HUDEP-2 (cell line): ENCODE measurements around the gene SERINC1.
A peak's percentile ranks its signal among the peaks of the same experiment; 100 is the strongest.

Source experiments
- DNase-seq, 76 experiments: peaks; one replicate each; lab custom pipeline; 2025; ENCODE audit not compliant: unreplicated experiment in 76 of 76; lab: John Stamatoyannopoulos, UW

The SERINC1 gene

DNA sequence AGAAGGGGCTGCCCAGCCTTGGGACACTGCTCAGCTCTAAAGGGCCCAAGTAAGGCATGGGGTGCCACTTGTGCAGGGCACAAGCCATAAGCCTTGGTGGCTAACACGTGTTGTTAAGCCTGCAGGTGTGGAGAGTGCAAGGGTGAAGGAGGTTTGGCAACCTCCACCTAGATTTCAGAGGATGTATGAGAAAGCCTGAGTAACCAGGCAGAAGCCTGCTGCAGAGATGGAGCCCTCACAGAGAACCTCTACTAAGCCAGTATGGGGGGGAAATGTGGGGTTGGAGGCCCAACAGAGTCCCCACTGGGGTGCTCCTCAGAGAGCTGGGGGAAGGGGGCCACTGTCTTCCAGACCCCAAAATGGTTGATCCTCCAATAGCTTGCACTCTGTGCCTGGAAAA is 32.6 kb downstream of the SERINC1 start:
- no peak for DNase-seq

DNA sequence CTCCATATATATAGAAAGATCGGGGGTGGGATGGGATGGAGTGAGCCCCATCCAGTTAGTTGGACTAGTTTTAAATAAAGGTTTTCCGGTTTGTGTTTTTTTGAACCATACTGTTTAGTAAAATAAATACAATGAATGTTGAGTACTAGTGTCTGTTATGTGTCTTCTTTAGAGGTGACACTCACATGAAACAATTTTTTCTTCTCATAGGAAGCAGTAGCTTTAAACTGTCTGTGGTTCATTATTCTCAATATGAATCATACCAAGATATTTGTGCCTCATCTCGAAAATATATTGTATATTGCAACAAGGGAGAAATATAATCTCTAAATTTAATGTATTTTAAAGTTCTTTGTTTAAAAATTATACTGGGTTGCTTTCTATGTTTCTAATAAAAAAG is 38.8 kb downstream of the SERINC1 start:
- DNase-seq = no peak

DNA sequence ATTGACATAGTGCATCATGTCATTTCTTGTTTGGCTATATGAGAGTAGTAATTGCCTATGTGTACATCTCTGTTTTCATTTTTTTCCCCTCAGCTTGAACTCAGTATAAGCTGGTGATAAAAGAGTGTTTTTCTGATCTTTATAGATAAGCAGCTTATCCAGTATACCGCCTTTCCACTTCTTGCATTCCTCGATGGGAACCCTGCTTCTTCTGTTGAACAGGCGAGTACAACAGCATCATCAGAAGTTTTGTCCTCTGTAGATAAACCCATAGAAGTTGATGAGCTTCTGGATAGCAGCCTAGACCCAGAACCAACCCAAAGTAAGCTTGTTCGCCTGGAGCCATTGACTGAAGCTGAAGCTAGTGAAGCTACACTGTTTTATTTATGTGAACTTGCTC is 39.8 kb downstream of the SERINC1 start:
- DNase-seq = peak in 57 of 76 experiments; percentile 3 to 84 (median 50)

DNA sequence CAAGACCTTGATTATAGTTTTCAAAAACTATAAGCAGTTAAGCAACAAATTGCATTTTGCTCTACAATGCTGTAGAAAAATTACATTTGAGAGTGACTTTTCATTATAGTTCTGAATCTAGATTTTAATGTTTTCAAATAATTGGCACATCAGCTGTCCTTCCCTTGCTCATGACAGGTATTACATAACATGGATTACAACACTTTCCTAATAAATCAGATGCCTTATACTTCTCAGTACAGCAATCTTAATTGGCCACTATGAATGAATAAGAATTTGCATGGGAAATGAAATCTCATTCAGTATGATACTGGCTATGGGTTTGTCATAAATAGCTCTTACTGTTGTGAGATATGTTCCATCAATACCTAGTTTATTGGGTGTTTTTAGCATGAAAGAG is 42.3 kb downstream of the SERINC1 start:
- no peak for DNase-seq

DNA sequence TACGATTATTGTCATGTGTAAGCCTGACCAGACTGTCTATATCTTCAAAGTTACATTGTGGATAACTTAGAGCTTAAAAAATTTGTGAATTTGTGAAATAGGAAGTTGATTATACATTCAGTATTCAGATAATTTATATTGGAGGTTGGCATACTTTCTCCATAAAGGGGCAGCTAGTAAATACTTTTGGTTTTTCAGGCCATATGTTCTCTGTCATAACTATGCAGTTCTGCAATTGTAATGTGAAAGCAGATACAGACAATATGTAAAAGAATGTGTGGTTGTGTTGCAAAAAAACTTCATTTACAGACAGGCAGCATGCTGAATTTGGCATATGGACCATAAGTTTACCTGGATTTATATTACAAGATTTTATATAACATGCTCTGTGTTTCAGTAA is 42.8 kb downstream of the SERINC1 start:
- DNase-seq = no peak

DNA sequence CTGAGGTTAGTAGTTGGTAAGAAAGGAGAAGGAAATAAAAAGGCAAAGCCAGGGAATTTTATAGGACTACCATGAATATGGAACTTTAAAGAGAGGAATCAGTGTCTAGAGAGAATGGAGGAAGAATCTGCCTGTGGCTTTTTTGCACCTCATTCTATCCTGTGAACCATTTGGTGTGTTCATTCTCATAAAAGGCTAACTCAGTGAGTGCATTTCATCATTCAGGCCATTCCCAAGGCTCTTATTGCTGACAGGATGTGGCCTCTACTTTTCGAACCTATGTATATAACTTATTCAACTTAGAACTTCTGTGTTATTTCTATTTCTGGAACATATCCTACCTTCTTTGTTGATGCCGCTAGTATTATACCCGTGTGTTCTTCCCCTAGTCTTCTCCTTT is 45.0 kb downstream of the SERINC1 start:
- DNase-seq = no peak

DNA sequence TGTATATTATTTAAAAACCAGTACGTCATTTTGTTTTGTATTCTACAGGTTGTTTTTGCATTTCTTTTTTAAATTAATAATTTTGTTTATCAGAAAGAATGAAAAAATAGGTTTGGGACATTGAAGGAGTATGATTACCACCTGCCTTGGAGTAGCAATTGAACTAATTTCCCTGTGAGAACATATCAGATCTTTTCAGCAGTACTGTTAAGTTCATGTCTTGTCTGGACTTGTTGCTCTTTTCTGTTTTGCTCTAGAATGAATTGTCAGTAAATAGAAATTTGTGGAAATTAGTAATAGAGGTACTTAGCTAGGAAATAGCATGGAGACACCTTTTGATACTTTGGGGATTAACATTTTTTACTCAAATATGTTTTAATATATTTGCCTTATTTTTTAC is 47.9 kb downstream of the SERINC1 start:
- no peak for DNase-seq

DNA sequence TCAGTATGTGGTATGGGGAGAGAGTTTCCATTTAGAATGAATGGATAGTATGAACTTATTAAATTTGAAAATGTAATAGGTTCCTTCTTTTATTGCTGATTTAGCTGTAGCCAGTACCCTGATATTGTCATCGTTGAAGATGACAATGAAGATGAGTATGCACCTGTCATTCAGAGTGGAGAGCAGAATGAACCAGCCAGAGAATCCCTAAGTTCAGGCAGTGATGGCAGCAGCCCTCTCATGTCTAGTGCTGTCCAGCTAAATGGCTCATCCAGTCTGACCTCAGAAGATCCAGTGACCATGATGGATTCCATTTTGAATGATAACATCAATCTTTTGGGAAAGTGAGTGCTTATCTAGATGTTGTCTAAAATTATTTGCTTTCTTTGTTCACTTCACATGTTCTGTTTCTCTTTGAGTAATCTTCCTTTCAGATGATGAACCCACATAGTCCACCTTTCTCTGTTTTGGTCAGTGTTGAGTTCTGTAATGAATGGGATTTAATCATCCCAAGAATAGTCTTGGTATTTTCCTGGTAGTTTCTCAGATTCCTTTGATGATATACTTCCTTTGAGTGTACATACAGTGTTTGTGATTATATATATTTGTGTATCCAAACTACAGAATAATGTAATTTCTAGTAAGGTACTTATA is 48.9 kb downstream of the SERINC1 start:
- no peak for DNase-seq

DNA sequence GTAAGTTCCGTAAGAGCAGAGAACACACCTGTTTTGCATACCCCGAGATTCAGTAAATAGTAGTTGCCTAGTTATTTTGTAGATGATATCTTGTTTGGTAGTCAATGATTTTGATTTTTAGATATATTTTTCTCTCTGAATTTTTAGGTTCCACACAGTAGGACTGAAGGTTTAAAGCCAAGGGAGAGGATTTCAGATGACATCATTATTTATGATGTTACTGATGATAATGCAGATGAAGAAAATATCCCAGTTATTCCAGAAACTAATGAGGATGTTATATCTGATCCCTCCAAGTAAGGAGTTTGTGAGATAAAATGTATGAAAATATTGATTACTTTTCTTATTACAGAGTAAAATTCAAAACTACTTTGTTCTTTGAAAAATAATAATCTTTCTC is 49.6 kb downstream of the SERINC1 start:
- DNase-seq = no peak

DNA sequence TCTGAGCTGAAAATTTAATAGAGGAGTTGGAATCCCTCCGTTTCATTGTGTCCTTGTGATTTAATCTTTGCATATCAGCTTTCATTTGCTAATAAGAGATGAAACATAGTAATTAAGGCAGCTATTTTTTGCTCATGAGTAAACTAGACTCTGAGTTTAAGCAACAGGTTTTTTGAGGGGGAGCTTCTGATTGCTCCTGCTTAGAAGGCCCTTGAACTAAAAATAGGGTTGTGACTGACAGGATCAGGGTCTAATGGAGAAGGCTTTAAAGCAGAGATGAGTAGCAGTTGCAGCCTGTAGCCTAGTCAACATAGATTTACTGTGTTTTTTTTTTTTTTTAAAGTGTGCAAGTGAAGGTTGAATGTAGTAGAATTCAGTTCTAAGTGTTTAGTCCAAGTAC is 54.8 kb downstream of the SERINC1 start:
- no peak for DNase-seq

DNA sequence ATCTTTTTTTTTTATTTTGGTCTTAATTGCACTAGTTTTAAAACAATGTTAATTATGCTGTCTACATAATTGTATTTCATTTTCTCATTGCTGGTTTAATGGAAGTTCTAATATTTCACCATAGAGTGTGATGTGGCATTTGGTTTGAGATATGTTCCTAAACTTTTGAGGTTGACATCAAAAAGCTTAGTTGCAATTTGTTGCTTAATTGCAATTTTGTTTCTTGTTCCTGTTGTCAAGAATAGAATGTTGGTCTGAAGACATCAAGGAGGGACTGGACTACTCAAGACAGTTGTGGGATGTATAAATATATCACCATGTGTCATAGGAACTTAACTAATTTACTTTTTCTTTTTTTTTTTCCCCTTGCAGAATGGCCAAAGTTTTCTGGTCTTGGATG is 59.6 kb downstream of the SERINC1 start:
- no peak for DNase-seq

DNA sequence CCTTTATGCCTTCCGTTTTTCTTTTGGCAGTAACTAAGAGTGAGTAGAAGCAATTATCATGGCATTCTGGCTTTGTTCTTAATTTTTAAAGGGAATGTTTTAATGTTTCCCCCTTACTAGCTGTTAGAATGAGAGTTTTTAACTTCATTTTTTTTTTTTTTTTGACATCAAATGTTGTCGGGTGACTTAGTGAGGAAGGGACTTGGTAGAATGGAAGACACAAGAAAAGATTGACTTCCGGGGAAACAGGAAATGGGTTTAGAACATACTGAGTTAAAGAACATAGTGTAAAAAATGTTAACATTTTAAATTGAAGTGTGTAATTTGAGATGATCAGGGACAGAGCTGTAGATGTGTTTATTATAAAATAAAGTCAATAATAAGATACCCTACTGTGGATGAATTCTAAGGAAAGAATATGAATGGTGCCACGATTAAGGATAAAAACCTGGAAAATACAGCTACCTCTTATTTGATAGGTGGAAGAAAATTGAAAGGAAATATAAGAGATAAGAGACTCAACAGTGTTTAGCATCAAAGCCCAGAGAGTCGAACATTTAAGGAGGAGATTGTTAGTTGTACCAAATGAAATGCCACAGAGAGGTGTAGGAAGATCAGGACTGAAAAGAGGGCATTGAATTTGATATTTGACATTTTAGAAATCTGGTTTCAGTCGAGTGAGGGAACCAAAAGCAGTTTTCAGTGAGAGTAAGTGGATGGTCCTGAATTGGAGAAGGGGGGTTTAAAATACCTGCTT is 62.7 kb downstream of the SERINC1 start:
- no peak for DNase-seq

DNA sequence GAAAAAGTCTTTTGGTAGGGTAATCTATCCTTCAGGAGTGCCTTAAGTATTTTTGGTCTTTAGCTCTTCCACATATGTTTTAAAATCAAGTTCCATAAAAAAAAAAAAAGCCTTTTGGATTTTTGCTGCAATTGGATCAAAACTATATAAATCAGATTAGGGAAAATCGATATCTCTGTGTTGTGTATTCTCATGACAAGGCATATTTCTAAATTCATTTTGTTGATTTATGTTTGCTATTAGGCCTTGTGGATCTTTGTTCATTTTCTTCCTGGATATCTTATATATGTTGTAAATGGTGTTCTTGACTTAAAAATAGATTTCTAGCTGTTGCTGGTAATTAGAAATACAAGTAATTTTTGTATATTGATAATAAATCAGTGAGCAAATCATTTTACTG is 63.4 kb downstream of the SERINC1 start:
- DNase-seq = no peak

DNA sequence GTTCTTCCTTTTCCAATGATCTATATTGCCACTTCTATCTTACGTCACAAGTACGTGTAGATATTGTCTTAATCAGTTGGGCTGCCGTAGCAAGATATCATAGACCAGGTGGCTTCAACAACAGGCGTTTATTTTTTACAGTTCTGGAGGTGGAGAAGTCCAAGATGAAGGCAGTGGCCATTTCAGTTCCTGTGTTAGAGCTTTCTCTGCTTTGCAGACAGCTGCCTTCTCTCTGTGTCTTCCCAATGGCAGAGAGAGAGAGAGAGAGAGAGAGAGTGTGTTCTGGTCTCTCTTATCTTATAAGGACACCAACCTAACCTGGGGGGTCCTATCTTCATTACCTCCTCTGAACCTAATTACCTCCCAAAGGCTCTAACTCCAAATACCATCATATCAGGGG is 63.9 kb downstream of the SERINC1 start:
- no peak for DNase-seq

DNA sequence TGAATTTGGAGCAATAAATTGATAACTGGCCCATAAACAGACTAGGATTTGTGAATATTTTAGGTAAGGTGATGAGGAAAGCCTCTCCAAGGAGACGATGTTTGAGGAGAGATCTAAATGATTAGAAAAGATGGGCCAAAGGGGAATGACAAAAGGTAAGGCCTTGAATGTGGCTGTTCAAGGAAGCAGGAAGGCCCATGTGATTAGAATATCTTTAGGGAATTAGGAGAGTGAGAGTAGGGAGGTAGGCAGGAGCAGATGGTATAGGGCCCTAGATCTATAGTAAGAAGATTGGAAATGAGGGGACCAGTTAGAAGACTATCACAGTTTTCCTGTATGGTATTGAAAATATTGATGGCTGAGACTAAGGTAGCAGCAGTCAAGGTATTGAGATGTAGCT is 65.4 kb downstream of the SERINC1 start:
- DNase-seq = no peak

DNA sequence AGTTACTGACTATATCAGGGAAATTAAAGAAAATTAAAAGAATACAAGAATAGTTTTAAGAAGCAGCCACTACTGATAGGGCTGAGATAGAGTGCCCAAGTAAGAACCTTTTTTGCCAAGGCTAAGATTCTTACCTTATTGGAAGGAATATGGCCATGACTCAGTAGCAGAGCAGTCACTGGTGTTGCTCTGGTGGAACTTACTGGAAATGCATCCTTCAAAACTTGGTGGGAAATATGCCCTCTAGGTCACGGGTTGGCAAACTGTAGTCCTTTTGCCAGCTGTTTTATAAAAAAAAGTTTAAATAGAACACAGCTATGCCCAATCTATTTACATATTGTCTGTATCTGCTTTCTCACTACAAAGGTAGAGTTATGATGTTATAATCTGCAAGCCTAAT is 66.2 kb downstream of the SERINC1 start:
- DNase-seq = peak in 3 of 76 experiments; percentile 8 to 25 (median 19)

DNA sequence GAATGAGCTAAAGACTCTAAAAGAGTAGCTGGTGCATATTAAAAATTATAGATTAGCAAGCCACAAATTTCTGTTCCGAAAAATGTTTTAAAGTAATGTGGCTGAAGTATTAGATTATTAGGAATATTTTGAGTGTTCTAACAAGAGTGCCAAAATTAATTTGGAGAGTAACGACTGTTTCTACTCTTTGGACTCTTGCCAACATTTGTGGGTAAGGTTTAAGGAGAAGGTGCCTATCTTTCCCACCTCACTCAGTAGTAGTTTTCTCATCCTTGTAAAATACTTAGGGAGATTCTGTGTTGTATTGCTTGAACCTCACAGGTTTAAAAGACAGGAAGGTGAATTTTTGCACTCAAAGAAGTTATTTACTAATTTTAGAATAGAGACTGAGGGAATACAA is 67.2 kb downstream of the SERINC1 start:
- DNase-seq = peak in 5 of 76 experiments; percentile 7 to 35 (median 20)

DNA sequence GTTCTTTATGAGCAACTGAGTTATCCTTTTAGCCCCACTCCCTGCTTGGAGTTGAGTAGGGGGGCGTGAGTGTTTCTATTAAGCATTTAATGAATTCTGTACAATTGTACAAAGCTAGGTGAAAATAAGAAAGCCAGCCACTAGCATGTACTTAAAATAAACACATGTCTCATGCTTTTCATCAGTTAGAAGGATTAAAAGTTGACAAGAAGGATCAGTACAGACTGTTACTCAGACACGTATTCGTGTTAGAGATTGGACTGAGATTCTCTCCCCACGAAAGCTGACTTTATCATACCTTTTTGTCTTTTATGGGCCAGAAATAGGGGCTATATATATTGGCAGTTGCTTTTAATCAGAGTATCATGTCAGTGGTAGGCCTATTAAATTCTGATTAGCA is 70.5 kb downstream of the SERINC1 start:
- DNase-seq = no peak

DNA sequence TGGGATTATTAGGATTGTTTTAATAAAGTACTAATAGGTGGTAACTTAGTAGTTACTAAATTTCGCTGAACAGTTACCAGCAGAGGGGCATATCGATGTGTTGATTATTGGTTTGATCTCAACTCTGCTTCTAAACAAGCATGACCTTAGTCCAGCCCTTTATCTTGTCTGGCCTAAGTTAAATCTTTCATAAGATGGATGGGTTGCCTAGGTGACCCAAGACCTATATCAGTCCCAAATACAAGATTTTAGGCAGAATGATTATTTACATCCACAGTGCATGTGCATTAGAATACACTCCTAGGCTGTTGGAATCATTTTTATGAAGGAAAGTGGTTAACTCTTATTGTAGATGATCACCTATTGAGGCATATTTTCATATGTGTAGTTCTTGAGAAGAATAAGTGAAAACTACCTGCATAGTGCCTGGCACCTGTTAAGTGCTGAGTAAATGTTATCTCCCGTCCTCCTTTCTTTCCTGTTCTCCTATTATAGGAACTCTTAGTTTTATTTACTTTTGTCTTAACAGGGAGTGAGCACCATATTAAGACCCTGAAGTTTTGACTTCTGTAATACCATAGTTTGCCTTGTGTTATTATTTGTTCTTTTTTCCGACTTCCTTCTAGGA is 71.0 kb downstream of the SERINC1 start:
- peak in 2 of 76 experiments; percentile 6 to 10 for DNase-seq

DNA sequence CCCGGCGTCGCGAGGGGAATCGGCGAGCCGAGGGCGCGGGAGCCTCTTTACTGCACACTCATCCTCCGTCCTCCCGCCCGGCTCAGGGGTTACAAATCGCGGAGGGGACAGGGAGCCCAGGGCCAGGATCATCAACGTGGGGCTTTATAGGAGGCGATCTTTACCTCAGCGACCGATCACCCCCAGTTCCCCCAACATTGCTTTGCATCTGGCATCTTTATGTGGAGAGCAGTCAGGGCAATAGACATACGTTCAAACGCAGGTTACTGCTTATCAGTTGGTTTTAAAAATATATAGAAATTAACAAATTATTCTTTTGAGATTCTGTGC is 71.5 kb downstream of the SERINC1 start:
- peak in 13 of 76 experiments; percentile 1 to 52 (median 20) for DNase-seq

DNA sequence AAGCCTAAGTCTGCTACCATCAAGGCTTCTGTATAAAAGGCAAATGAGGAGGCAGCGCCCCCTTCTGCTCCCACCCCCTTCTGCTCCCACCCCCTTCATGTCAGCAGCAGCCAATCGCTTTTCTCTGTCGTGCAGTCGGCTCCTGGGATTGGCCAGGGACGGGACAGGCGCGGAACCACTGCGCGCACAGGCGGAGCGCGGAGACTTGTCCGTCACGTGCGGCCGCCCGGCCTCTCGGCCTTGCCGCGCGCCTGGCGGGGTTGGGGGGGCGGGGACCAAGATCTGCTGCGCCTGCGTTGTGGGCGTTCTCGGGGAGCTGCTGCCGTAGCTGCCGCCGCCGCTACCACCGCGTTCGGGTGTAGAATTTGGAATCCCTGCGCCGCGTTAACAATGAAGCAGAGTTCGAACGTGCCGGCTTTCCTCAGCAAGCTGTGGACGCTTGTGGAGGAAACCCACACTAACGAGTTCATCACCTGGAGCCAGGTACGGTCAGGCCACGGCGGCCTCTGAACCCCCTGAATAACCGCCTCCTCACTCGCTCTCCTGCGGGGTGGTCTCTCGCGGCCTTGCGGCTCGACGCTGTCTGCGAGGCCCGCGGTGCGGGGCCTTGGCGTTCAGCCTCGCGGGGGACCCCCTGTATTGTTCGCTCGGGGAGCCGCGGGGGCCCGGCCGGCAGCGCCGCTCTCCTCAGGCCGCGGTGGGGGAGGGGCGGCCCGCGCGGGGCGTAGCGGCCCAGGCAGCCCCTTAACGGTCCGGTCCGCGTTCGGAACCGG is 72.1 kb downstream of the SERINC1 start, which contains the start of gene HSF2:
Gene HSF2, plus strand, starts transcription at position 305 of the 773 bp plus-strand sequence. Its CDS starts 86 bp downstream, at position 391.
- DNase-seq = peak; percentile 8 to 99 (median 97)
